WTC11 (cell line): ENCODE measurements around the gene CAPN11. TPM values are rescaled to one million over a fixed set of nuclear protein-coding genes. Genes with fewer than 3 reads are reported as not detected.

Experiments
- ATAC-seq: fragments of 200-7000 bp; cut with Tn5 transposase; 2 replicates; pipeline ENCODE4 v1.10.0; 2021; ENCODE audit warnings: mild to moderate bottlenecking, moderate library complexity
- CTCF ChIA-PET: fragments of 300-600 bp; sonication (Branson Sonifier 250); formaldehyde crosslinking; loops from one replicate; lab custom pipeline; 2021; ENCODE audit warnings: antibody characterized with exemption; lab: Charles Lee
- POLR2A ChIA-PET: fragments of 350-600 bp; sonication (Branson Sonifier 250); formaldehyde crosslinking; loops from one replicate; lab custom pipeline; 2021; ENCODE audit warnings: antibody characterized with exemption; lab: Charles Lee
- DNase-seq: peaks from one replicate; pipeline ENCODE4 v3.0.0; 2021; ENCODE audit warnings: low spot score
- H3K27ac Mint-ChIP-seq: 2 replicates; pipeline ENCODE4 v1.8.0; 2021; ENCODE audit warnings: mixed read lengths
- H3K27me3 Mint-ChIP-seq: 2 replicates; pipeline ENCODE4 v1.8.0; 2021; ENCODE audit warnings: low read depth, mild to moderate bottlenecking, moderate library complexity, mixed read lengths
- H3K36me3 Mint-ChIP-seq: 2 replicates; pipeline ENCODE4 v1.8.0; 2021; ENCODE audit warnings: mixed read lengths
- H3K4me1 Mint-ChIP-seq: 2 replicates; pipeline ENCODE4 v1.8.0; 2022; ENCODE audit warnings: mixed read lengths
- H3K4me3 Mint-ChIP-seq: 2 replicates; pipeline ENCODE4 v1.8.0; 2021; ENCODE audit warnings: mild to moderate bottlenecking, moderate library complexity, mixed read lengths
- H3K9me3 Mint-ChIP-seq: 2 replicates; pipeline ENCODE4 v1.8.0; 2021; ENCODE audit warnings: mixed read lengths
- CTCF ChIP-seq: fragments of 200-600 bp; IDR thresholded peaks from 2 replicates; pipeline ENCODE4 v1.8.0; 2022; ENCODE audit warnings: antibody characterized with exemption
- E2F1 ChIP-seq: sonication (generic); formaldehyde crosslinking; IDR thresholded peaks from 2 replicates; pipeline ENCODE4 v1.8.0; 2022; ENCODE audit warnings: mild to moderate bottlenecking, missing genetic modification reagents
- FOXK1 ChIP-seq: sonication (generic); formaldehyde crosslinking; IDR thresholded peaks from 2 replicates; pipeline ENCODE4 v1.8.0; 2022; ENCODE audit warnings: mild to moderate bottlenecking, moderate library complexity, missing genetic modification reagents
- JAZF1 ChIP-seq: fragments of 250-450 bp; sonication (Bioruptor Pico); IDR thresholded peaks from 2 replicates; pipeline ENCODE4 v1.9.0; 2021; ENCODE audit warnings: moderate library complexity, mild to moderate bottlenecking, inconsistent platforms
- NFE2L1 ChIP-seq: sonication (generic); formaldehyde crosslinking; IDR thresholded peaks from 2 replicates; pipeline ENCODE4 v1.8.1; 2023; ENCODE audit warnings: missing genetic modification reagents
- PRRX2 ChIP-seq: fragments of 250-450 bp; sonication (Bioruptor Pico); IDR thresholded peaks from 2 replicates; pipeline ENCODE4 v1.8.0; 2021; ENCODE audit warnings: mild to moderate bottlenecking
- SOX15 ChIP-seq: fragments of 250-450 bp; sonication (Bioruptor Pico); IDR thresholded peaks from 2 replicates; pipeline ENCODE4 v1.9.0; 2021; ENCODE audit warnings: mild to moderate bottlenecking
- TP53 ChIP-seq: sonication (generic); formaldehyde crosslinking; IDR thresholded peaks from 2 replicates; pipeline ENCODE4 v1.8.1; 2023; ENCODE audit warnings: mild to moderate bottlenecking, missing genetic modification reagents
- total RNA-seq: library from RNA; stranded (reverse); gene quantifications from 3 replicates; pipeline ENCODE4 v1.2.3, GENCODE V29; 2021
- TF ChIP-seq, protein P1 (sequence below): fragments of 250-450 bp; sonication (Bioruptor Pico); IDR thresholded peaks from 2 replicates; pipeline ENCODE4 v1.9.0; 2021; ENCODE audit warnings: mild to moderate bottlenecking, borderline replicate concordance
- TF ChIP-seq, protein P2 (sequence below): sonication (generic); formaldehyde crosslinking; IDR thresholded peaks from 2 replicates; pipeline ENCODE4 v1.8.1; 2023; ENCODE audit warnings: mild to moderate bottlenecking, missing genetic modification reagents, borderline replicate concordance
- TF ChIP-seq, protein P3 (sequence below): fragments of 250-450 bp; sonication (Bioruptor Pico); IDR thresholded peaks from 2 replicates; pipeline ENCODE4 v1.9.0; 2021; ENCODE audit warnings: mild to moderate bottlenecking
- TF ChIP-seq, protein P4 (sequence below): sonication (generic); formaldehyde crosslinking; IDR thresholded peaks from 2 replicates; pipeline ENCODE4 v1.8.1; 2022; ENCODE audit warnings: low read depth, missing genetic modification reagents, borderline replicate concordance
- TF ChIP-seq, protein P5 (sequence below): fragments of 250-450 bp; sonication (Bioruptor Pico); IDR thresholded peaks from 2 replicates; pipeline ENCODE4 v2.1.2; 2022; ENCODE audit warnings: mild to moderate bottlenecking, moderate library complexity

The CAPN11 gene
- total RNA-seq, 1 experiment from 2014 or later = 2.3 TPM

DNA sequence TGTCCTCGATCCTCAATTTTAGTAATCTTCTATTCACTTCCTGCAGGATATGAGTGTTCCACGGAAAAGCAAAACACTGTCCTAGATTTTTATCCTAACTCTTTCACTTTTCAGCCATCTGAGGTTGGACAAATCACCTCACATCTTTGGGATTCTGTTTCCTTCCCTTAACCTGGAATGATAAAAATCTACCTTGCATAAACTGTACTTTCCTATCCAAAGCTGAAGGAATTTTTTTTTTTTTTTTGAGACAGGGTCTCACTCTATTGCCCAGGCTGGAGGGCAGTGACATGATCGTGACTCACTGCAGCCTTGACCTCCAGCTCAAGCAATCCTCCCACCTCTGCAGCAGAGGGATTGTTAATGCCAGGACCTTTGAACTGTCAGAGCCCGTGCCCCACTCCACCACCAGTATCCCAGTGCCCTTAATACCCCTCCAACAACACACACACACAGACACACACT, 20.5 kb downstream of the CAPN11 start (continued):
- TF ChIP-seq, protein P1, sequence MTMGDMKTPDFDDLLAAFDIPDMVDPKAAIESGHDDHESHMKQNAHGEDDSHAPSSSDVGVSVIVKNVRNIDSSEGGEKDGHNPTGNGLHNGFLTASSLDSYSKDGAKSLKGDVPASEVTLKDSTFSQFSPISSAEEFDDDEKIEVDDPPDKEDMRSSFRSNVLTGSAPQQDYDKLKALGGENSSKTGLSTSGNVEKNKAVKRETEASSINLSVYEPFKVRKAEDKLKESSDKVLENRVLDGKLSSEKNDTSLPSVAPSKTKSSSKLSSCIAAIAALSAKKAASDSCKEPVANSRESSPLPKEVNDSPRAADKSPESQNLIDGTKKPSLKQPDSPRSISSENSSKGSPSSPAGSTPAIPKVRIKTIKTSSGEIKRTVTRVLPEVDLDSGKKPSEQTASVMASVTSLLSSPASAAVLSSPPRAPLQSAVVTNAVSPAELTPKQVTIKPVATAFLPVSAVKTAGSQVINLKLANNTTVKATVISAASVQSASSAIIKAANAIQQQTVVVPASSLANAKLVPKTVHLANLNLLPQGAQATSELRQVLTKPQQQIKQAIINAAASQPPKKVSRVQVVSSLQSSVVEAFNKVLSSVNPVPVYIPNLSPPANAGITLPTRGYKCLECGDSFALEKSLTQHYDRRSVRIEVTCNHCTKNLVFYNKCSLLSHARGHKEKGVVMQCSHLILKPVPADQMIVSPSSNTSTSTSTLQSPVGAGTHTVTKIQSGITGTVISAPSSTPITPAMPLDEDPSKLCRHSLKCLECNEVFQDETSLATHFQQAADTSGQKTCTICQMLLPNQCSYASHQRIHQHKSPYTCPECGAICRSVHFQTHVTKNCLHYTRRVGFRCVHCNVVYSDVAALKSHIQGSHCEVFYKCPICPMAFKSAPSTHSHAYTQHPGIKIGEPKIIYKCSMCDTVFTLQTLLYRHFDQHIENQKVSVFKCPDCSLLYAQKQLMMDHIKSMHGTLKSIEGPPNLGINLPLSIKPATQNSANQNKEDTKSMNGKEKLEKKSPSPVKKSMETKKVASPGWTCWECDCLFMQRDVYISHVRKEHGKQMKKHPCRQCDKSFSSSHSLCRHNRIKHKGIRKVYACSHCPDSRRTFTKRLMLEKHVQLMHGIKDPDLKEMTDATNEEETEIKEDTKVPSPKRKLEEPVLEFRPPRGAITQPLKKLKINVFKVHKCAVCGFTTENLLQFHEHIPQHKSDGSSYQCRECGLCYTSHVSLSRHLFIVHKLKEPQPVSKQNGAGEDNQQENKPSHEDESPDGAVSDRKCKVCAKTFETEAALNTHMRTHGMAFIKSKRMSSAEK (CRISPR knock-in tag) = no peak
- TF ChIP-seq TP53 (CRISPR knock-in tag) = no peak
- TF ChIP-seq JAZF1 (CRISPR knock-in tag) = no peak
- no peak for TF ChIP-seq E2F1
- TF ChIP-seq, protein P2, sequence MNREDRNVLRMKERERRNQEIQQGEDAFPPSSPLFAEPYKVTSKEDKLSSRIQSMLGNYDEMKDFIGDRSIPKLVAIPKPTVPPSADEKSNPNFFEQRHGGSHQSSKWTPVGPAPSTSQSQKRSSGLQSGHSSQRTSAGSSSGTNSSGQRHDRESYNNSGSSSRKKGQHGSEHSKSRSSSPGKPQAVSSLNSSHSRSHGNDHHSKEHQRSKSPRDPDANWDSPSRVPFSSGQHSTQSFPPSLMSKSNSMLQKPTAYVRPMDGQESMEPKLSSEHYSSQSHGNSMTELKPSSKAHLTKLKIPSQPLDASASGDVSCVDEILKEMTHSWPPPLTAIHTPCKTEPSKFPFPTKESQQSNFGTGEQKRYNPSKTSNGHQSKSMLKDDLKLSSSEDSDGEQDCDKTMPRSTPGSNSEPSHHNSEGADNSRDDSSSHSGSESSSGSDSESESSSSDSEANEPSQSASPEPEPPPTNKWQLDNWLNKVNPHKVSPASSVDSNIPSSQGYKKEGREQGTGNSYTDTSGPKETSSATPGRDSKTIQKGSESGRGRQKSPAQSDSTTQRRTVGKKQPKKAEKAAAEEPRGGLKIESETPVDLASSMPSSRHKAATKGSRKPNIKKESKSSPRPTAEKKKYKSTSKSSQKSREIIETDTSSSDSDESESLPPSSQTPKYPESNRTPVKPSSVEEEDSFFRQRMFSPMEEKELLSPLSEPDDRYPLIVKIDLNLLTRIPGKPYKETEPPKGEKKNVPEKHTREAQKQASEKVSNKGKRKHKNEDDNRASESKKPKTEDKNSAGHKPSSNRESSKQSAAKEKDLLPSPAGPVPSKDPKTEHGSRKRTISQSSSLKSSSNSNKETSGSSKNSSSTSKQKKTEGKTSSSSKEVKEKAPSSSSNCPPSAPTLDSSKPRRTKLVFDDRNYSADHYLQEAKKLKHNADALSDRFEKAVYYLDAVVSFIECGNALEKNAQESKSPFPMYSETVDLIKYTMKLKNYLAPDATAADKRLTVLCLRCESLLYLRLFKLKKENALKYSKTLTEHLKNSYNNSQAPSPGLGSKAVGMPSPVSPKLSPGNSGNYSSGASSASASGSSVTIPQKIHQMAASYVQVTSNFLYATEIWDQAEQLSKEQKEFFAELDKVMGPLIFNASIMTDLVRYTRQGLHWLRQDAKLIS (CRISPR knock-in tag) = no peak
- TF ChIP-seq, all 79 proteins: peak for 0

- no peak overlapping the region for H3K27ac Mint-ChIP-seq
- no peaks in the 10 kb centered on the region for H3K27me3 Mint-ChIP-seq
- ChIA-PET CTCF (interaction anchor here (0.9 kb wide), 1 partner anchor 83 kb away, joined by 3 read pairs; no protein-coding TSS in a partner anchor), POLR2A (interaction anchor here (0.6 kb wide), 1 partner anchor 18 kb away, joined by 6 read pairs; no protein-coding TSS in a partner anchor)
- DNase-seq (no peak), ATAC-seq (no peak)
- TF ChIP-seq SOX15 (CRISPR knock-in tag) = no peak
- TF ChIP-seq E2F1 = no peak
- TF ChIP-seq, protein P3, sequence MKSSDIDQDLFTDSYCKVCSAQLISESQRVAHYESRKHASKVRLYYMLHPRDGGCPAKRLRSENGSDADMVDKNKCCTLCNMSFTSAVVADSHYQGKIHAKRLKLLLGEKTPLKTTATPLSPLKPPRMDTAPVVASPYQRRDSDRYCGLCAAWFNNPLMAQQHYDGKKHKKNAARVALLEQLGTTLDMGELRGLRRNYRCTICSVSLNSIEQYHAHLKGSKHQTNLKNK (CRISPR knock-in tag) = no peak
- TF ChIP-seq PRRX2 (CRISPR knock-in tag) = no peak
- TF ChIP-seq, protein P4, sequence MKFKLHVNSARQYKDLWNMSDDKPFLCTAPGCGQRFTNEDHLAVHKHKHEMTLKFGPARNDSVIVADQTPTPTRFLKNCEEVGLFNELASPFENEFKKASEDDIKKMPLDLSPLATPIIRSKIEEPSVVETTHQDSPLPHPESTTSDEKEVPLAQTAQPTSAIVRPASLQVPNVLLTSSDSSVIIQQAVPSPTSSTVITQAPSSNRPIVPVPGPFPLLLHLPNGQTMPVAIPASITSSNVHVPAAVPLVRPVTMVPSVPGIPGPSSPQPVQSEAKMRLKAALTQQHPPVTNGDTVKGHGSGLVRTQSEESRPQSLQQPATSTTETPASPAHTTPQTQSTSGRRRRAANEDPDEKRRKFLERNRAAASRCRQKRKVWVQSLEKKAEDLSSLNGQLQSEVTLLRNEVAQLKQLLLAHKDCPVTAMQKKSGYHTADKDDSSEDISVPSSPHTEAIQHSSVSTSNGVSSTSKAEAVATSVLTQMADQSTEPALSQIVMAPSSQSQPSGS (CRISPR knock-in tag) = no peak
- TF ChIP-seq CTCF = no peak
- TF ChIP-seq, protein P5, sequence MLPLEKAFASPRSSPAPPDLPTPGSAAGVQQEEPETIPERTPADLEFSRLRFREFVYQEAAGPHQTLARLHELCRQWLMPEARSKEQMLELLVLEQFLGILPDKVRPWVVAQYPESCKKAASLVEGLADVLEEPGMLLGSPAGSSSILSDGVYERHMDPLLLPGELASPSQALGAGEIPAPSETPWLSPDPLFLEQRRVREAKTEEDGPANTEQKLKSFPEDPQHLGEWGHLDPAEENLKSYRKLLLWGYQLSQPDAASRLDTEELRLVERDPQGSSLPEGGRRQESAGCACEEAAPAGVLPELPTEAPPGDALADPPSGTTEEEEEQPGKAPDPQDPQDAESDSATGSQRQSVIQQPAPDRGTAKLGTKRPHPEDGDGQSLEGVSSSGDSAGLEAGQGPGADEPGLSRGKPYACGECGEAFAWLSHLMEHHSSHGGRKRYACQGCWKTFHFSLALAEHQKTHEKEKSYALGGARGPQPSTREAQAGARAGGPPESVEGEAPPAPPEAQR (CRISPR knock-in tag) = no peak
- TF ChIP-seq NFE2L1 (CRISPR knock-in tag) = no peak
- TF ChIP-seq FOXK1 (CRISPR knock-in tag) = no peak
- H3K9me3 Mint-ChIP-seq = no peaks in the 10 kb centered on the region
- H3K36me3 Mint-ChIP-seq = no peaks in the 10 kb centered on the region
- no peak overlapping the region for H3K4me3 Mint-ChIP-seq
- peaks cover 21% of the 10 kb centered on the region for H3K4me1 Mint-ChIP-seq
Measured at GRCh38 chr6:44179648-44180047, 21.0 kb downstream of the CAPN11 start.
